Upper lobe of left lung (tissue), 4 donors: ENCODE measurements around the gene PLSCR3.

Experiments used
- POLR2A ChIP-seq, 4 donors: fragments of 450-650 bp; IDR thresholded peaks; one replicate each; pipeline ENCODE4 v1.5.1; 2016 to 2017; ENCODE audit warnings: antibody characterized with exemption in 4 of 4, mild to moderate bottlenecking in 2 of 4
- TF ChIP-seq, protein P1 (sequence below), 6 experiments: fragments of 450-650 bp in 4 of 6; fragments of 200-600 bp in 2 of 6; sonication (generic) in 2 of 6; IDR thresholded peaks; one replicate each; pipeline ENCODE4 v1.5.1; 2016 to 2019; ENCODE audit warnings: antibody characterized with exemption in 6 of 6

DNA sequence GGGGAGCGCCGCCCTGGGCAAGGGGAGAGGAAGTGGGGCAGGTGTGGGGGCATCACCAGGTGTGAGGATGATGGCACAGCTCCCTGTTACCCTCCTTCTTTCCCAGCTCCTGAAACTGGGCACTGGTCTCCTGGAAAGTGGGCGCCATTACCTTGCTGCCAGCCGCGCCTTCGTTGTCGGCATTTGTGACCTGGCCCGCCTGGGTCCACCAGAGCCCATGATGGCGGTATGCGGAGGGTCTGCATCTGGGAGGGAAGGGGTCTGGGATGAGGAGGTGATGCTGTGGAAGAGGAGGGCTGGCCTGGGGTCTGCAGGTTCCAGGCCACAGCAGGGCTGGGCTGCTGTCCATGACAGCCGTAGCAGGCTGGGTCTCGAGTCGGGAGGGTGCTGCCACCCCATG lies 52.5 kb downstream of the PLSCR3 start:
- TF ChIP-seq, protein P1, sequence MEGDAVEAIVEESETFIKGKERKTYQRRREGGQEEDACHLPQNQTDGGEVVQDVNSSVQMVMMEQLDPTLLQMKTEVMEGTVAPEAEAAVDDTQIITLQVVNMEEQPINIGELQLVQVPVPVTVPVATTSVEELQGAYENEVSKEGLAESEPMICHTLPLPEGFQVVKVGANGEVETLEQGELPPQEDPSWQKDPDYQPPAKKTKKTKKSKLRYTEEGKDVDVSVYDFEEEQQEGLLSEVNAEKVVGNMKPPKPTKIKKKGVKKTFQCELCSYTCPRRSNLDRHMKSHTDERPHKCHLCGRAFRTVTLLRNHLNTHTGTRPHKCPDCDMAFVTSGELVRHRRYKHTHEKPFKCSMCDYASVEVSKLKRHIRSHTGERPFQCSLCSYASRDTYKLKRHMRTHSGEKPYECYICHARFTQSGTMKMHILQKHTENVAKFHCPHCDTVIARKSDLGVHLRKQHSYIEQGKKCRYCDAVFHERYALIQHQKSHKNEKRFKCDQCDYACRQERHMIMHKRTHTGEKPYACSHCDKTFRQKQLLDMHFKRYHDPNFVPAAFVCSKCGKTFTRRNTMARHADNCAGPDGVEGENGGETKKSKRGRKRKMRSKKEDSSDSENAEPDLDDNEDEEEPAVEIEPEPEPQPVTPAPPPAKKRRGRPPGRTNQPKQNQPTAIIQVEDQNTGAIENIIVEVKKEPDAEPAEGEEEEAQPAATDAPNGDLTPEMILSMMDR (IDR thresholded peaks at IDR 0.05): no peak
- no peak for TF ChIP-seq POLR2A (IDR thresholded peaks at IDR 0.05)
